ENCODE results near the gene RERE. TPM values are rescaled to one million over a fixed set of nuclear protein-coding genes. Genes with fewer than 3 reads are reported as not detected.

RERE gene
- total RNA-seq, 2 donors from 2014 or later = 74.5 to 128 TPM

GRCh38 chr1:8639148-8639547, 178.3 kb downstream of the RERE start:
- intact Hi-C loops (cut with DNase I) = no loop called here
- no peaks in the 10 kb centered on the region for H3K36me3 ChIP-seq (replicated peaks in 1 of 2; ENCODE audit: insufficient read depth in 1 of 2, low read depth in 2 of 2)
- no peaks in the 10 kb centered on the region for H3K27me3 ChIP-seq
- DNase-seq (no peak), ATAC-seq (no peak)
- peaks cover 28% of the 10 kb centered on the region for H3K4me1 ChIP-seq
- no peak overlapping the region for H3K4me3 ChIP-seq
- TF ChIP-seq POLR2A (IDR thresholded peaks at IDR 0.05) (no peak), CTCF (IDR thresholded peaks at IDR 0.05) (no peak)
- no peak overlapping the region for H3K27ac ChIP-seq
- no peaks in the 10 kb centered on the region for H3K9me3 ChIP-seq
- WGBS, 2 donors = 91 to 92% methylated on average over 5 of the region's 5 CpGs

GRCh38 chr1:8633741-8634501, 183.5 kb downstream of the RERE start:
- DNase-seq = no peak
- Histone ChIP-seq H3K4me3 (no peak overlapping the region), H3K27me3 (no peaks in the 10 kb centered on the region), H3K4me1 (peaks cover 8% of the 10 kb centered on the region), H3K9me3 (no peaks in the 10 kb centered on the region), H3K27ac (no peak overlapping the region), H3K36me3 (replicated peaks in 1 of 2; ENCODE audit: insufficient read depth in 1 of 2, low read depth in 2 of 2) (no peaks in the 10 kb centered on the region)
- no peak for TF ChIP-seq POLR2A (IDR thresholded peaks at IDR 0.05)
- no peak for TF ChIP-seq CTCF (IDR thresholded peaks at IDR 0.05)
- intact Hi-C loops (cut with DNase I) = no loop called here
- 93 to 95% methylated on average over 5 of the region's 5 CpGs for whole genome bisulfite sequencing, 2 donors
- ATAC-seq = no peak

DNA sequence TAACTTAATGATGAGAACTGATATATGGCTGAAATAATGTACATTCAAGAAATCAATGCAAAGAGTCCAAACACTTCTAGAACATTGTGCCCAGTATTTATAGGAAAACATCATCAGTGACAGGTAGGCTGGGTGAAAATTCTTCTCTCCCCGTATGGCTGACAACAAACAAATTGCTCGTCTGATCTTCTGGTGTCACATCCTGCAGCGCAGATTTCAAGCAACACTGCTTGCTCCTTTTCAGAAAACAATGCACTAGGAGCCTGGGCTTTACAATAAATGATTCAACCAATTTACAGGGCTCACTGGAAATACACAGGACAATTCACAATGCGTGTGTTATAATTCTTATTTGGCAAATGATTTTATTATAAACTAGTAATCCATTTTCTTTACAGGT, 185.3 kb downstream of the RERE start:
- no peaks in the 10 kb centered on the region for H3K27me3 ChIP-seq
- no peak for DNase-seq

GRCh38 chr1:8631163-8631562, 186.3 kb downstream of the RERE start:
- intact Hi-C loops (cut with DNase I) = no loop called here

More for the DNA sequence above, 185.3 kb downstream of the RERE start:
- WGBS, 2 donors = 76 to 77% methylated on average over 4 of the region's 4 CpGs
- Histone ChIP-seq H3K4me1 (peaks cover 13% of the 10 kb centered on the region), H3K27ac (no peak overlapping the region), H3K36me3 (replicated peaks in 1 of 2; ENCODE audit: insufficient read depth in 1 of 2, low read depth in 2 of 2) (no peaks in the 10 kb centered on the region), H3K9me3 (no peaks in the 10 kb centered on the region), H3K4me3 (no peak overlapping the region)
- no peak for ATAC-seq
- intact Hi-C loops (cut with DNase I) = no loop called here
- TF ChIP-seq CTCF (IDR thresholded peaks at IDR 0.05) (no peak), POLR2A (IDR thresholded peaks at IDR 0.05) (no peak)

More at GRCh38 chr1:8631163-8631562, 186.3 kb downstream of the RERE start:
- no peaks in the 10 kb centered on the region for H3K27me3 ChIP-seq
- H3K36me3 ChIP-seq (replicated peaks in 1 of 2; ENCODE audit: insufficient read depth in 1 of 2, low read depth in 2 of 2) = no peaks in the 10 kb centered on the region
- peaks cover 22% of the 10 kb centered on the region for H3K4me1 ChIP-seq
- H3K9me3 ChIP-seq = no peaks in the 10 kb centered on the region
- no peak overlapping the region for H3K4me3 ChIP-seq
- DNase-seq (no peak), ATAC-seq (no peak)
- WGBS, 2 donors = 75 to 90% methylated on average over 3 of the region's 3 CpGs
- TF ChIP-seq POLR2A (IDR thresholded peaks at IDR 0.05) (no peak), CTCF (IDR thresholded peaks at IDR 0.05) (no peak)
- no peak overlapping the region for H3K27ac ChIP-seq

Measured in body of pancreas (tissue), 4 donors.